ENCODE data around the gene FCN1. TPM values are rescaled to one million over a fixed set of nuclear protein-coding genes. Genes with fewer than 3 reads are reported as not detected.

The FCN1 gene
- polyA plus RNA-seq, 3 donors, result 2,884 to 7,680 (median 6,268) TPM

DNA sequence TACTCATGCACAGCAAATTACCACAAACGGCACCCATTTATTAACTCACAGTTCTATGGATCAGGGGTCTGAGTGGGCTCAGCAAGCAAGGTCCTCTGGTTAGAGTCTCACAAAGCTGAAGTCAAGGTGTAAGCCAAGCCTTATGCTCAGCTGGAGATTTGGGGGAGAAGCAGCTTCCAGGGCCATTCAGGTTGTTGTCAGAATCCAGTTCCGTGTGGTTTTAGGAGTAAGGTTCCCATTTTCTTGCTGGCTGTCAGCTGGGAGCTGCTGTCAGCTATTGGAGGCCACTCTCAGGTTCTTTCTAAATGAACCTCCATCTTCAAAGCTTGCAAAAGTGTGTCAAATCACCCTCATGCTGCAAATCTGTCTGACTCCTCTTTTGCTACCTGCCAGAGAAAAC is 19.4 kb downstream of the FCN1 start:
- H4K20me1 ChIP-seq (ENCODE audit: insufficient read depth, low read length), result no peaks in the 10 kb centered on the region
- no peak overlapping the region for H3K4me2 ChIP-seq (replicated peaks; ENCODE audit: extremely low read depth, low read length, poor library complexity, severe bottlenecking)
- Mint-ChIP-seq H3K4me3 (no peak overlapping the region), H3K27me3 (ENCODE audit: low read depth in 3 of 3) (peaks cover 2 to 22% (median 12%) of the 10 kb centered on the region in 3 donors), H3K27ac (no peak overlapping the region), H3K9me3 (peaks cover 23 to 65% (median 52%) of the 10 kb centered on the region in 7 donors), H3K36me3 (no peaks in the 10 kb centered on the region), H3K4me1 (peaks cover 5% of the 10 kb centered on the region)
- no CpG with 5 or more reads among the region's 2 CpGs for WGBS (ENCODE audit: insufficient coverage)
- H3K4me1 ChIP-seq (ENCODE audit: control insufficient read depth in 1 of 2, insufficient read depth in 2 of 2, low read length in 2 of 2), result no peaks in the 10 kb centered on the region
- intact Hi-C loops (cut with micrococcal nuclease), result no loop called here
- H3K9me3 ChIP-seq (replicated peaks in 1 of 2; ENCODE audit: control insufficient read depth in 1 of 2, insufficient read depth in 1 of 2, low read length in 2 of 2), result peaks cover 30 to 53% of the 10 kb centered on the region in 2 donors
- peak in 1 of 3 donors; percentile 0 for DNase-seq
- H3K9ac ChIP-seq (ENCODE audit: insufficient read depth, low read length, poor library complexity, severe bottlenecking), result no peak overlapping the region
- no peak for TF ChIP-seq CTCF (IDR thresholded peaks at IDR 0.05)
- H3K79me2 ChIP-seq (ENCODE audit: insufficient read depth, low read length), result no peaks in the 10 kb centered on the region
- no peaks in the 10 kb centered on the region for H3K27me3 ChIP-seq (ENCODE audit: control insufficient read depth in 2 of 2, insufficient read depth in 2 of 2, low read length in 2 of 2)
- no peaks in the 10 kb centered on the region for H3K36me3 ChIP-seq (replicated peaks in 1 of 2; ENCODE audit: control insufficient read depth in 1 of 2, insufficient read depth in 2 of 2, low read length in 2 of 2)
- H3K27ac ChIP-seq (ENCODE audit: low read depth in 1 of 2, low read length in 2 of 2), result no peak overlapping the region
- no peak overlapping the region for H2AFZ ChIP-seq (ENCODE audit: insufficient read depth, low read depth, low read length, poor library complexity, severe bottlenecking)
- H3K4me3 ChIP-seq (replicated peaks in 1 of 3; ENCODE audit: low read depth in 2 of 3, low read length in 3 of 3), result no peak overlapping the region

DNA sequence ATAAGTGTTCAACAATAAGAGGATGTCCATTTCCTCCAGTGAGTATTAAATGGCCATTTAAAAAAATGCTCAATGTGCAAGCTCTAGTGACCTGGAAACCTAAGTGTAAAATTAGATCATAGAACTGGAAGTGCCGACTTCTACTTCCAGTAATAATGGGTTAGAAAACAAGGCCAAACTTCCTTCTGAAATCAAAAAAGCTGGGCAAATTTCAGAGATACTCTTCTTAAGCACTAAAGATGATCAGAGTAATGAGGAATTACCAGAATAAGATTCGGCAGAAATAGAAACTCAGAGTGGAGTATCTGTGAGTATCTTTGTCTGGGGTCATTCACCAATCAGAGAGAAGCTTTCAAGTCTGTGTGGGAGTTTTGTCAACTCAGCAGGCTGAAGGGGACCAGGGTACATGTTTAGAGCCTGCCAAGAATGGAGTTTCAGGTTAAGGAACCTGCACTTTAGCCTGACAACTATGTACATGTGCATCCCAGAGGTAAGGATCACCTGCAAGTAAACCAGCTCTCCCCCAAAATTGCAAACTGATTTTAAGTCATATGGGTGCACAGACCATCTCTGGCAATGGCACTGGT is 20.0 kb downstream of the FCN1 start:
- Histone ChIP-seq H3K79me2 (ENCODE audit: insufficient read depth, low read length) (no peaks in the 10 kb centered on the region), H3K4me1 (ENCODE audit: control insufficient read depth in 1 of 2, insufficient read depth in 2 of 2, low read length in 2 of 2) (no peaks in the 10 kb centered on the region), H3K9me3 (replicated peaks in 1 of 2; ENCODE audit: control insufficient read depth in 1 of 2, insufficient read depth in 1 of 2, low read length in 2 of 2) (peaks cover 30 to 47% of the 10 kb centered on the region in 2 donors), H4K20me1 (ENCODE audit: insufficient read depth, low read length) (no peaks in the 10 kb centered on the region), H3K9ac (ENCODE audit: insufficient read depth, low read length, poor library complexity, severe bottlenecking) (no peak overlapping the region), H2AFZ (ENCODE audit: insufficient read depth, low read depth, low read length, poor library complexity, severe bottlenecking) (no peak overlapping the region), H3K4me3 (replicated peaks in 1 of 3; ENCODE audit: low read depth in 2 of 3, low read length in 3 of 3) (no peak overlapping the region), H3K4me2 (replicated peaks; ENCODE audit: extremely low read depth, low read length, poor library complexity, severe bottlenecking) (no peak overlapping the region), H3K27me3 (ENCODE audit: control insufficient read depth in 2 of 2, insufficient read depth in 2 of 2, low read length in 2 of 2) (no peaks in the 10 kb centered on the region), H3K27ac (ENCODE audit: low read depth in 1 of 2, low read length in 2 of 2) (no peak overlapping the region), H3K36me3 (replicated peaks in 1 of 2; ENCODE audit: control insufficient read depth in 1 of 2, insufficient read depth in 2 of 2, low read length in 2 of 2) (no peaks in the 10 kb centered on the region)
- no peaks in the 10 kb centered on the region for H3K36me3 Mint-ChIP-seq
- TF ChIP-seq CTCF (IDR thresholded peaks at IDR 0.05), result no peak
- intact Hi-C loops (cut with micrococcal nuclease), result no loop called here
- peaks cover 7% of the 10 kb centered on the region for H3K4me1 Mint-ChIP-seq
- H3K27ac Mint-ChIP-seq, result no peak overlapping the region
- peaks cover 2 to 22% (median 12%) of the 10 kb centered on the region in 3 donors for H3K27me3 Mint-ChIP-seq (ENCODE audit: low read depth in 3 of 3)
- DNase-seq, result peak in 1 of 3 donors; percentile 0
- H3K4me3 Mint-ChIP-seq, result no peak overlapping the region
- peaks cover 21 to 61% (median 48%) of the 10 kb centered on the region in 7 donors for H3K9me3 Mint-ChIP-seq
- 80% methylated on average over 1 of the region's 2 CpGs for WGBS (ENCODE audit: insufficient coverage)

All from CD14-positive monocyte (primary cell).